Measurements from ENCODE around the gene CASR.

Gene CASR

DNA sequence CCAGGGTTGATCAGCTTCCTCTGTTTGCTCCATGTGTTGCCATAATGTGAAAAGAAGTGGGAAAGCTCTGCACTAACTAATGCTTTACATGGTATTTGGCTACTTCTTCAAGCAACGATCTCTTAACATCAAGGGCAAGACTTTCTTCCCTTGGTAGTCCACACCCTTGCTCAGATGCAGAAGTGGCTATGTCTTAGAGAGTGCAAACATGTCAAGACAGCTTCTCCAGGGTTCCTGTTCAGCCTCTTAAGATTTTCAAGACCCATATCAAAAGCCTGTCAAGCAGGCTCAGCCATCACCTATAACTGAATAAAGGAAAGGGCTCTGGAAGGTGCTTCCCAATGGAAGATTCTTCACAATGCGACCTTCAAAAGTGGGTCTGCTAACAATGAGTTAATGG lies 76.7 kb downstream of the CASR start:
- no peak for ATAC-seq

DNA sequence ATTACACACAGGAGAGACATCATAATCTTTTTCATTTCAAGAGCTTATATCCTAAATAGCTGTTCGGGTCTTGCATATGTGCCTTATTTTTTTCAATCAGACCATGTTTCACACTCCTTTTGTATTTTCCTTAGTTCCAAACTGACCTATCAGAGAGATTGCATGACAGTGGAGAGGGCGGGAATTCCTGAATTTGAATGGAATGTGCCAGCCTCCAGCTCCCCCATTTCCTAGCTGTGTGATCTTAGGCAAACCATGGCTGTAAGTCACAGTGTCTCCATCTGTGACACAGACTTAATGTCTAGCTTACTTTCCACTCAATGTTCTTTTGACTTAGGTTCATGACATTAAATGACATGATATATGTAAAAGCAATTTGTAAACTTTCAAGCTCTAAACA lies 79.6 kb downstream of the CASR start:
- no peak for ATAC-seq

DNA sequence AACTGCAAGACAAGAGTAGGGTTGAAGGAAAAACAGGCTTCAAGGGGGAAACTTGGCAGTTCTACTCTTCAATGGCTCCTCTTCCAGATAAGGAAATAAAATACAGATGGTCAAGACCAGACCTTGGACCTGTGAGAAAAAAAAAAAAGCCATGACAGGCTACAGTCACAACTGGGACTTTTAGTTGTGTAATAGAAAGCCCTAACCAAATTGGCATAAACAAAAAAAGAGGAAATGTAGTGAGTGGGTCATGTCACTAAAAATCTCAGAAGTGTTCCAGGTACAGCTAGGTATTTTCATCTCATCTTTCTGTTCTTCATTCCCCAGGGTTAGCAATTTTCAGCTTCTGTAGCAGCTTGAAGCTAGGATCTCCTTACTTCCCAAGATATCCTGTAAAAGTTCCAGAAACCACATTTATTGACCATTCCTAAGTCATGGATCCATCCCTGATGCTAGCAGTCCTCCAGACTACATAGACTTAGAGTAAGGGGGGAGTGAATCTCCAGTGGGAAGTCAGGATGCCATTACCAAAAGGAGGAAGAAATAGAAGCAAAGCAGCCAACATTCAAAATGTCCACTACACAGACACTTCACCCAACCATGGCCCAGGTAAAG lies 80.6 kb downstream of the CASR start:
- no peak for ATAC-seq

DNA sequence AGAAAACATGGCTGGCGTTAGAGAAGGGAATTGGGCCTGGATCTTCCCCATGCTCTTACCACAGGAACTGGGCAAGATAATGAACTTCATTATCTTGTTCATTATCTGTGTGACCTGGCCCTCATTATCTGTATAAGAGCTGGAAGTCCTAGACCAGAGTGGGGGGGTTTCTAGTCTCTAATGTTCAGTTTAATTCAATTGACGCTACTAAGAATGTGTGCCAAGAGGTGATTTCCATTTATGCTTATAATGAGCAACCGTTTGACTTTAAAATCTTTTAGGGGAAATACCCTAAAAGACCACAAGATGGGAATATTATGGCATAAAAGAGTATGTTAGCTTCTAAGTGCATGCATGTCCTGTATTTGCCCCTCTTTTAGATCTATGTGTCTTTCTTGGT lies 82.5 kb downstream of the CASR start:
- no peak for ATAC-seq

DNA sequence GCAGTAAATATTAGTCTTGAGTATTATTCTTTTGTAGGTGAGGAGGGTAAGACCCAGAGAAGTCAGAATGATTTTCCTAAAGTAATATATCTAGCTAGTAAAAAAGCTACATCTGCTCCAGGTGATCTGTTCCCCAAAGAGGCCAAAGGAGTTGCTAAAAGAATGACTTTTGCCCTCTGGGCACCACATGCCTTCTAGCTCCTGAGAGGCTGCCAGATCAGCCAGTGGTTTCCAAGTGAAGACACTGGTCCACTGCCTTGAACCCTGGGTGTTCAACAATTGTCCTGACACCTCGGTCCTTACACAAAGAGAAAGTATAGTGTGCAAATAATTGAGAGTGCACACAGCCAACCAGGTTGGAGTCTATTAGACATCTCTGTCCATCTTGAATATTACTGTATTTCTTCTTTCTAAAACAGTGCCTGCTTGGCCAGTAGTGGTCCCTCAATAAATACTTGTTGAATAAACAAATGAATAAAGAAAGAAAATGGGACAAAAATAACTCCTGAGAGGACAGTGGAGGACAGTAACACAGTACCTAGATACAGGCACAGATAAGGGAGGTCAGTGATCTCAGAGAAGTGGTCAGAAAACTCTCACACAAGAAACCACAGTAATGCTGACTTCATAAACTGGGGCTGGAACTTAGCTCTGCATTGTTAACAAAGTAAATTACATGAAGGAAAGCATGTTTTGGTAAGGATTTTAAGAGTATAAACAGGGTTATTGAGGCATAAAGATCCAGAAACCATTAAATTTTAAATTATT lies 85.0 kb downstream of the CASR start:
- no peak for ATAC-seq

DNA sequence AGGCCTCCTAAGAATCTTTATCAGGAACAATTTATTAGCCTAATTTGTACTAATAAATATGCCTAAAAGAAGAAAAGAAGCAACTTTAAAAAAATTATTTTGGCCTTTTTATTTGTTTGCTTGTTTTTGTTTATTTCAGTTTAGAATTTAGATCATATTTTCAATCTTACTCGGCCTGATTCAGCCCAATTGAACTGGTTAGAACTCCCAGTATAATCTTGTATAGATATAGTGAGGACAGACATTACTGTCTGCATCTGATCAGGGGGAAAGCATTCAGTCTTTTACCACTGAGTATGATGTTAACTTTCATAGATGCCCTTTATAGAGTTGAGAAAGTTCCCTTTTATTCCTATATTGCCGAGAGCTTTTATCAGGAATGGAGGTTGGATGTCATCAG lies 85.6 kb downstream of the CASR start:
- ATAC-seq, result no peak

DNA sequence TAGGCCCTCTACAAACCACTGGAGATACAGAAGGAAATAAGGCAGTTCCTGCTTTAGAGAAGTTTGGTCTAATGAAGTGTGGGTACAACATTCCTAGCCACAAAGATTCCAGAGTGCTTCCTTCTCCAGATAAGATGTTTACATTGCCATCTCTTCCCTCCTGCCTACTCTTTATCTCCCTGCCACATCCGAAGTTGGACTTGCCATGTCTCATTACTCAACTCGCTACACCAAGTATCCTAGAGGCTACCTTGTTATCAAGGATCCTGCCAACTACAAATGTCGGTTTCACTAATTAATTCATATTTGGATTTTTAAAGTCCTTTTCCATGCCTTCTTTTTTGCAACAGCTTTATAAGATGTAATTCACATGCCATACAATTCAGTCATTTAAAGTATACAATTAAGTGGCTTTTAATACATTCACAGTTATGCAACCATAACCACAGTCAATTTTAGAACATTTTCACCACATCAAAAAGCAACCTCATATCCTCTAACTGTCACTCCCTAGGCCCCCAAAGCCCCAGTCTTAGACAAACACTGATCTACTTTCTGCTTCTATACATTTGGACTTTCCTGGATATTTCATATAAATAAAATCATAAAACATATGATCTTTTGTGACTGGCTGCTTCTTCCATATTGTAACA lies 87.9 kb downstream of the CASR start:
- peak in 1 of 2 donors; percentile 44 for ATAC-seq

DNA sequence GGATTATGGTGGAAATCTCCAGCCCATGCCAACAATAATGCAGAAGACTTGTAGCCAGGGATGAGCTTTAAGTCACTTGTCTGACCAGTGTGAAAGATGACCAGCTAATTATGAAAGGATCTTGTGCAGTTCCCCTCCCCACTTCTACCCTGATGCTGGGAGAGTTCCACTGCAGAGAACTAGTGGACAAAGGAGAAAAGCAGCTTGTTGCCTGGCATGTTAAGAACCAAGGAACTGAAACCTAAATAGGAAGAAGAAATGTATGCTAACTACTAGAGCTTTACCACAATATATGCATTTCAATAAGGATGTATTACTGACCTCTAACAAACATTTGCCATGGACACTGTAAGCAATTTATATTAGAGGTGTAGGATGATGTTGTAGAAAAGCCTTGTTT lies 89.4 kb downstream of the CASR start:
- no peak for ATAC-seq

DNA sequence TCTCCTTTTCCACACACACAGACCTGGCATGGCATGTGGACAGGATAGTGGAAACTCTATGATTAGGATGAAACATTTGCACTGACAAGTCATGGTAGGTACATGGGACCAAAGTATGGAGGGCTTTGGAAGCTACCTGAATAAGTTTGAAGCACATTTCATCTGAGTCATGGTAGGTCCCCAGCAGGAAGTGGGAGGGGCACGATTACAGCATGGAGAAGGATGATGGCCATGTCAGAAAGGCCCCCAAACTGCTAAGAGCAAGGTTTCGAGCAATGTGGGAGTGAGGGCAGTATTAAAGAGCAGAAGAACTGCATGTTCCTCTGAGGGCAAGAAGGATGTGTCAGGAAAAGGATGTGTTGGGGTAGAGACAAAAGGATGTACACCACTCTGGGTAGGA lies 90.0 kb downstream of the CASR start:
- ATAC-seq, result no peak

DNA sequence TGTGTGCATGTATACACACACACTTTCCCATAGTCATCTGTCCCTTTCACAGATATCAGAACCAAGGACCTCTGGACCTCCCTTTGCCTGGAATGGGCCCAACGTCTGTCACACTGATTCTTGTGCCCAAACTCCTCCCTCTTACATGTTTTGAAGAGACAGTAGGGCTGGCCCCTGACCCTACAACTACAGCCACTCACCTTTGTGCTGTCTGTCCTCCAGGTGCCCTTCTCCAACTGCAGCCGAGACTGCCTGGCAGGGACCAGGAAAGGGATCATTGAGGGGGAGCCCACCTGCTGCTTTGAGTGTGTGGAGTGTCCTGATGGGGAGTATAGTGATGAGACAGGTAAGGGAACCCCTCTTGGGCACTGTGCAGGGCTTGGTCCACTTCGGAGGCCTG lies 98.4 kb downstream of the CASR start:
- ATAC-seq, result no peak

DNA sequence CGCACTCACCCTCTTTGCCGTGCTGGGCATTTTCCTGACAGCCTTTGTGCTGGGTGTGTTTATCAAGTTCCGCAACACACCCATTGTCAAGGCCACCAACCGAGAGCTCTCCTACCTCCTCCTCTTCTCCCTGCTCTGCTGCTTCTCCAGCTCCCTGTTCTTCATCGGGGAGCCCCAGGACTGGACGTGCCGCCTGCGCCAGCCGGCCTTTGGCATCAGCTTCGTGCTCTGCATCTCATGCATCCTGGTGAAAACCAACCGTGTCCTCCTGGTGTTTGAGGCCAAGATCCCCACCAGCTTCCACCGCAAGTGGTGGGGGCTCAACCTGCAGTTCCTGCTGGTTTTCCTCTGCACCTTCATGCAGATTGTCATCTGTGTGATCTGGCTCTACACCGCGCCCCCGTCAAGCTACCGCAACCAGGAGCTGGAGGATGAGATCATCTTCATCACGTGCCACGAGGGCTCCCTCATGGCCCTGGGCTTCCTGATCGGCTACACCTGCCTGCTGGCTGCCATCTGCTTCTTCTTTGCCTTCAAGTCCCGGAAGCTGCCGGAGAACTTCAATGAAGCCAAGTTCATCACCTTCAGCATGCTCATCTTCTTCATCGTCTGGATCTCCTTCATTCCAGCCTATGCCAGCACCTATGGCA lies 100.5 kb downstream of the CASR start:
- ATAC-seq, result no peak

DNA sequence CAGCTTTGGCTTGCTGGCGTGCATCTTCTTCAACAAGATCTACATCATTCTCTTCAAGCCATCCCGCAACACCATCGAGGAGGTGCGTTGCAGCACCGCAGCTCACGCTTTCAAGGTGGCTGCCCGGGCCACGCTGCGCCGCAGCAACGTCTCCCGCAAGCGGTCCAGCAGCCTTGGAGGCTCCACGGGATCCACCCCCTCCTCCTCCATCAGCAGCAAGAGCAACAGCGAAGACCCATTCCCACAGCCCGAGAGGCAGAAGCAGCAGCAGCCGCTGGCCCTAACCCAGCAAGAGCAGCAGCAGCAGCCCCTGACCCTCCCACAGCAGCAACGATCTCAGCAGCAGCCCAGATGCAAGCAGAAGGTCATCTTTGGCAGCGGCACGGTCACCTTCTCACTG lies 101.0 kb downstream of the CASR start:
- no peak for ATAC-seq

DNA sequence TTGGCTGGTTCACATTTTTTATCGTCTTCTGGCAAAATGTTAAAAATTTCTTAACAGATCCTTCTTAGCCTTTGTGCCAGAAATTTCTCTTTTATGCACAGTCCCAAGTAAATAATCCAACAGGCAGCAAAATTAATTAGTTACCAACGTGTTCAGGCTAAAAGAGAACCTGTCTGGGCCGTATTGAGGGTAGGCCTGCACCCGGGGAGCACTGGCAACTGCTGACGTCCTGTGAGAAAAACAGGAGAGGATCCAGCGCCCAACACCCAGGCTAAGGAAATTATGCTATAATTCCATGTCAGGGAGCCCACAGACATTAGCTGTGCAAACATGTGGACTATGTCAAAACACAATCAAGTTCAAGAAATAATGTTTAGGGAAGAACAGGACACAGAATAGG lies 110.9 kb downstream of the CASR start:
- ATAC-seq, result no peak

DNA sequence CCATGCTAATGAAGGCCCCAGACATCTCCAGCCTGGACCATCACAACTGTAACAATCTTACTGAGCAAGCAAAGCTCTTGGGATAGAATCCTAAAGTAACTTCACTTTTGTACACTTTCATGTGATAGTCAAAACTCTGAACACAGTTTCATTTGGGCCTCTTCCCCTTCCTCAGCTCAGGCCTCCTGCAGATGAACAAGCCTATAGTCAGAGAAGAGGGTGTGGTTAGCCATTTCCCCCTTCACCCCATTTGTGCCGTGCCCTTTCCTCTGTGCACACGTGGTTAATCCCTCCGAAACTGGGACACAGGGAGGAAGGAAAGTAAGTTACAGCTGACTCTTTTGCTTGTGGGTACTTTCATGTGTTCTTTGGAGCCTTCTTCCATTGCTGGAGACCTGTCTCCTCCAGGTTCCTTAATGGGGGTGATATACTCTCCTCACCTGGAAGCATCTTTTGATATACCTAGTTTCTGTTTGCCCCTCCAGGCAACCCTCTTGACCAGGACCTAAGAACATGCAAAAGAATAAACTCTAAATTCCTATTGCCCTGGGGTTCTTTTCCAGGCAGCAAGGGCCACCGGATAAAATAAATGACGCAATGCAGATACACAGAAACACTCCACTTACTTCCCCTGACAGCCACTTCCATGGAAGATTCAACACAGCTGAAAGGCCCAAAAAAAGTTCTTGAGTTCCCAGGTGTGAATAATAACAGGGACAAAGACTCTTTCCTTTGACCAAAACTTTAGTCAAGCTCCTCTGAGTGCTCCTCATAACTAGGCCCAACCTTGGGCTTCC lies 112.0 kb downstream of the CASR start:
- peak in 1 of 2 donors; percentile 13 for ATAC-seq

DNA sequence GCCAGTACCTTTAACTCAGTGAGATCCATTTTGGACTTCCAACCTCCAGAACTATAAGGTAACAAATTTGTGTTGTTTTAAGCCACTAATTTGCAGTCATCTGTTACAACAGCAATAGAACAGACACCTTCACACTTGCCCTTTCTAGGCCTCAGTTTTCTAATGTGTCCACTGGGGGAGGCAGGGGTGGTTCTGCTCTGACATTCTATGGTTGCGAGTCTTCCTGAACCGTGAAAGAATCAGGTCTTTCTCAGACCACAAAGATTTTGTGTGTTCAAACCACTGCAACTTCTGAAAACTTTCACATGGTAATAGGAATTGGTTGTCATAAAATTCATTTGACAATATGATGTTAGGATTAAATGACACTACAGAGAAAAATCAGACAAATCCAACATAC lies 114.8 kb downstream of the CASR start:
- ATAC-seq, result peak in 1 of 2 donors; percentile 64

DNA sequence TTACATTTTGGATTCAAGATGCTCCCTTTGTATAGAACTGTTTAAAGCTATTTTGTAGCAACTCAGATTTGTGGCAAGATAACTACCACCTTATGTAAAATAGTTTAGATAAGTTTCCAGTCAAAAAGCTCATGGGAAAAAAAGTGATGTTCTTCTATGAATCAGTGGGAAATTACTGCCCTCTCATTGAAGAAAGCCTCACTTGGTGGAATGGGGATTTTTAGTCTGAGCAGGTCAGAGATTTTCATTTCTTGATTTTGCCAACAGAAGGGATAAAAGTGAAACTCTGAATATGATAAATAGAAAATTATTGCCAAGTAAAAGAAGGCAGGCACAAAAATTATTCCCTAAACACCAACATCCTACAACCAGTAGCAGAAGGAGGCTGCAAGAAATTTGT lies 115.7 kb downstream of the CASR start:
- ATAC-seq, result no peak

DNA sequence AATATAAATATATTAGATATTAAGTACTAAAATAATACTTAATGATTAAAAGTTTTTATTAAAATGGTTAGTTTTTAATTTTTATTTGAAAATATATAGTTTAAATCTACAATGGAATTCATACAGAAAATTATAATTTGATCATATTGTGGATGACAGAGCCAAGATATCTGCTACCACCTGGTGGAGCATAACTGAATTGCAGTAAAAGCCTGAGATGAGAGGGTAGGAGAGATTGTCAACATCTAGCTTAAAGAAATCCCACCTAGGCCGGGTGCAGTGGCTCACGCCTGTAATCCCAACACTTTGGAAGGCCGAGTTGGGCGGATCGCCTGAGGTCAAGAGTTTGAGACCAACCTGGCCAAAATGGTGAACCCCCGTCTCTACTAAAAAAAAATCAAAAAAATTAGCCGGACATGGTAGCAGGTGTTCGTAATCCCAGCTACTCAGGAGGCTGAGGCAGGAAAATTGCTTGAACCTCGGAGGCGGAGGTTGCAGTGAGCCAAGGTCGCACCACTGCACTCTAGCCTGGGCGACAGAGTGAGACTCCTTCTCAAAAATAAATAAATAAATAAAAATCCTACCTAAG lies 116.5 kb downstream of the CASR start:
- ATAC-seq, result no peak

DNA sequence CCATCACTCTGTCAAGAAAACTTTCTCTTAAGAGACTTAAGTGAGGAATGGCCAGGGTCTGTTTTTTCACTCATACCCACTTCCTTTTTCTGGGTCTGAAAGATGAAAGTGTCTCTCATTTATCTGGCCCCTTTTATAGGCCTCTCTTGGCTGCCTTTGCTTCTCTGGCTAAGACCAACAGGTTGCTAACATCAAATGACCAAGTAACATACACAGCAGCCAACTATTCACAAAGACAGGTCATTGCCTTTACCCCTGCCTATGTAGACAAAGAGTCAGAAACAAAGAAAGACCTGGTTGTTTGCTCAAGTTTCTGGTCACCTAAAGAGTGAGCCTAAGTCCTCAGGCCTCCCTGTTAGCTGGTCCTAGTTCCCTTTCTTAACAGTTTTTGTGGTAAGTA lies 117.6 kb downstream of the CASR start:
- ATAC-seq, result no peak

DNA sequence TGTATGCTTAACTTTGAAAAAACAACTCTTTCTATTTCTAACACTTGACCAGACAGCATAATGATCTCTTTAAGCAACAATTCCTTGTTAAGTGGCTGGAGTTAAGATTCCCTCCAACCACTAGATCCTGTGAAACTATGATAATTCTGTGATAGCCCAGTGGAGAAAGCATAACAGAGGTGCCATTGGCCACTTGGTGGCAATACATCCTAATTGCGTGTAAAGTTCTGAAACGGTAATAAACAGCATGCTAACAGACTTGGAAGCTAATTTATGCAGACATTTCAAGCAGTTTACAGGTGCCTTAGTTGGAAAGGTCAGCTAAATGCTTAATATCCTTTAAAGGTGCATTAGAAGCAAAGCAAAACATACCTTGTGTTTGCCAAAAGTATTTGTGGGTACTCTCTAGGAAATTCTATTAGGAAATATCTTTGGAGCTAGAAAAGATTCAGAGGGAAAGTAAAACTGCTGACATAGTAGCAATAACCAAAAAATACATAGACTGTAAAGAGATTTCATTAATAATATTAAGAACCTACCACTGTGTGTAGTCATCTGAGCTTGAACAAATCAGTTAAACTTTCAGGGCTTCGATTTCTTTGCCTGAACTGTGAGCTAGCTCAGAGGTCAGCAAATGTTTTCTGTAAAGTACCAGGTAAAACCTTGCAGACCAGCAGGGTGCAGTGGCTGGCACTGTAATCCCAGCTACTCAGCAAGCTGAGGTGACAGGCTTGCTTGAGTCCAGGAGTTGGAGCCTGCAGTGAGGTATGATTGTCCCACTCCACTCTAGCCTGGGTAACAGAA lies 122.6 kb downstream of the CASR start:
- ATAC-seq, result no peak

DNA sequence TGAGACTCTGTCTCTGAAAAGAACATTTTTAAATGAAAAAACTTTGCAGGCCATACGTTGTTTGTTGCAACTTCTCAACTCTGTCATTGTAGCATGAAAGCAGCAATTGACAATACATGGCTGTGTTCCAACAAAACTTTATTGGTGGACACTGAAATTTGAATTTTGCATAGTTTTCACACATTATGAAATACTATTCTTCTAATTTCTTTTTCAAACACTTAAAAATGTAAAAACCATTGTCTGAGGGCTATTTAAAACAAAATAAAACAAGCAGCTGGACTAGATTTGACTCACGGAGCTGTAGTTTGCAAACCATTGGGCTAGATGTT lies 123.1 kb downstream of the CASR start:
- ATAC-seq, result no peak

DNA sequence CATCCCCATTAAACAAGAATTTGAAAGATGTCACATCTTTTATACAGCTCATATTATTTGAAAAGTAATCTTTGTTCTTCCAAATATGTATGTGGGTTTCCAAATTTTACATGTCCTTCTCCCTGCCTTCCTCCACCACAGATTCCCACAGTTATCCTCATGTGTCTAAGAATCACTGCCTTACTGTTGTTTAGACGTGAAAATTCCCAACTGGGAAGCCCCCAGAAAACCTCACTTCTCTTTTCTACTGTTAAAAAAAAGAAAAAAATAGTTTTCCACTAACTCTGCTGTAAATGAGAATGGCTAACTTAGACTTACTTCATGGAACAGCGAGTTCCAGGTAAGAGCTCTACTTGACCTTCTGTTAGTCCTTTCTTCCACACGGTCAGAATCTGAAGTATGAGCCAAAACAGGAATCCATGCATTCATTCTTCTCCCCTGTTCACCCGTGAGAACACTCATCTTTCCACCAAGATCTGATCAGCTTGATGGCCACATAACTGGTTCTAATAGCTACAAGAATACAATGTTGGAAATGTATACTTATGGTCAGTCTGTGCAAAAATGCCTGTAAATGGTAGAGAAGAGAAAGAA lies 123.7 kb downstream of the CASR start:
- no peak for ATAC-seq

Data from activated CD4-positive, CD25-positive, alpha-beta regulatory T cell treated with anti-CD3 and anti-CD28 coated beads, Interleukin-2, amount 50 U/mL, for 24 hours (primary cell).